Cortex of kidney (tissue), 1 donor: ENCODE measurements around the gene TNFRSF1A.

Source experiments
- DNase-seq: peaks from one replicate; lab custom pipeline; 2025; lab: John Stamatoyannopoulos, UW

Gene TNFRSF1A

GRCh38 chr12:6323340-6323994 lies 18.4 kb downstream of the TNFRSF1A start:
- DNase-seq, result no peak

- DNase-seq, result no peak
These were observed 18.9 kb downstream of the TNFRSF1A start for GRCh38 chr12:6322969-6323339.

- DNase-seq, result no peak
These were observed 19.5 kb downstream of the TNFRSF1A start for GRCh38 chr12:6322352-6322751.

- no peak for DNase-seq
These were observed 20.0 kb downstream of the TNFRSF1A start for GRCh38 chr12:6321905-6322304.

- no peak for DNase-seq
These were observed 22.4 kb downstream of the TNFRSF1A start for GRCh38 chr12:6319446-6319845.

GRCh38 chr12:6318440-6318879 lies 23.4 kb downstream of the TNFRSF1A start:
- no peak for DNase-seq

GRCh38 chr12:6317693-6318439 lies 24.0 kb downstream of the TNFRSF1A start:
- DNase-seq, result no peak

- DNase-seq, result no peak
These were observed 24.8 kb downstream of the TNFRSF1A start for GRCh38 chr12:6316921-6317692.

- no peak for DNase-seq
These were observed 25.9 kb downstream of the TNFRSF1A start for GRCh38 chr12:6315704-6316597.

- DNase-seq, result no peak
These were observed 26.7 kb downstream of the TNFRSF1A start for GRCh38 chr12:6315184-6315583.

GRCh38 chr12:6314776-6315175 lies 27.1 kb downstream of the TNFRSF1A start:
- no peak for DNase-seq

- DNase-seq, result no peak
These were observed 28.4 kb downstream of the TNFRSF1A start for GRCh38 chr12:6313326-6313940.

GRCh38 chr12:6312529-6313325 lies 29.1 kb downstream of the TNFRSF1A start:
- no peak for DNase-seq

GRCh38 chr12:6311822-6312528 lies 29.9 kb downstream of the TNFRSF1A start:
- no peak for DNase-seq

- no peak for DNase-seq
These were observed 30.9 kb downstream of the TNFRSF1A start for GRCh38 chr12:6310771-6311610.

GRCh38 chr12:6307529-6307928 lies 34.3 kb downstream of the TNFRSF1A start:
- DNase-seq, result no peak

- no peak for DNase-seq
These were observed 35.2 kb downstream of the TNFRSF1A start for GRCh38 chr12:6306599-6307220.

- DNase-seq, result no peak
These were observed 35.7 kb downstream of the TNFRSF1A start for GRCh38 chr12:6306151-6306550.
